NB4 (cell line): ENCODE results near the gene HDAC4.

Experiments used
- MYC ChIP-seq: IDR thresholded peaks from 2 replicates; pipeline ENCODE4 v1.6.1; 2011; ENCODE audit warnings: low read depth, low read length
- POLR2A ChIP-seq: IDR thresholded peaks from 2 replicates; pipeline ENCODE4 v1.6.1; 2011; ENCODE audit warnings: mild to moderate bottlenecking; ENCODE audit not compliant: insufficient read length; ENCODE audit errors: extremely low read depth
- TF ChIP-seq, protein P1 (sequence below): IDR thresholded peaks from one replicate; pipeline ENCODE4 v1.5.1; 2012; ENCODE audit warnings: low read depth, low read length

DNA sequence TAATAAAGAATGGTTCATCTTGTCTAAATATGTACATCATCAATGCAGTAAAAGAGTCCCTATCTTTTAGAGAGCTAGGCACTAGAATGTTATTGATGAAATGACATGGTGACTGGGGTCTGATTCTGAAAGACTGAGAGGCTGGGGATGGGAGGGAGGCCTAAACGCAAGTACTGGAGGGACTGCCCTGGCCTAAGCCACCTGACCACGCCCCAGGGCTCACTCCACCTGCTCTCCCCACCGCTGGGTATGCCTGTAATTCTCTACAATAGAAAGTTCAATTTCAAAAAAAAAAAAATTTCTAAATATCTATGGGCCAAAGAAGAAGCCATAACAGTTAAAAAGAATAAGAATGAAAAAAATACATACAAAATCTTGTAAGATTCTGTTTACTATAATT lies 194.0 kb downstream of the HDAC4 start:
- TF ChIP-seq, protein P1, sequence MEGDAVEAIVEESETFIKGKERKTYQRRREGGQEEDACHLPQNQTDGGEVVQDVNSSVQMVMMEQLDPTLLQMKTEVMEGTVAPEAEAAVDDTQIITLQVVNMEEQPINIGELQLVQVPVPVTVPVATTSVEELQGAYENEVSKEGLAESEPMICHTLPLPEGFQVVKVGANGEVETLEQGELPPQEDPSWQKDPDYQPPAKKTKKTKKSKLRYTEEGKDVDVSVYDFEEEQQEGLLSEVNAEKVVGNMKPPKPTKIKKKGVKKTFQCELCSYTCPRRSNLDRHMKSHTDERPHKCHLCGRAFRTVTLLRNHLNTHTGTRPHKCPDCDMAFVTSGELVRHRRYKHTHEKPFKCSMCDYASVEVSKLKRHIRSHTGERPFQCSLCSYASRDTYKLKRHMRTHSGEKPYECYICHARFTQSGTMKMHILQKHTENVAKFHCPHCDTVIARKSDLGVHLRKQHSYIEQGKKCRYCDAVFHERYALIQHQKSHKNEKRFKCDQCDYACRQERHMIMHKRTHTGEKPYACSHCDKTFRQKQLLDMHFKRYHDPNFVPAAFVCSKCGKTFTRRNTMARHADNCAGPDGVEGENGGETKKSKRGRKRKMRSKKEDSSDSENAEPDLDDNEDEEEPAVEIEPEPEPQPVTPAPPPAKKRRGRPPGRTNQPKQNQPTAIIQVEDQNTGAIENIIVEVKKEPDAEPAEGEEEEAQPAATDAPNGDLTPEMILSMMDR = no peak
- TF ChIP-seq POLR2A = no peak
- TF ChIP-seq MYC = no peak
